ENCODE data around the gene DYNC2H1. TPM values are rescaled to one million over a fixed set of nuclear protein-coding genes. Genes with fewer than 3 reads are reported as not detected.
"Not testable (repeated sequence)": the region's sequence is repeated elsewhere in the genome, so short reads cannot be mapped to it uniquely, and the experiment has no call there.

Gene DYNC2H1
- total RNA-seq, 3 donors from 2014 or later: 0.98 to 2.3 (median 1.0) TPM

- Mint-ChIP-seq H3K4me3 (no peak overlapping the region), H3K36me3 (ENCODE audit: insufficient read depth) (peaks cover 1% of the 10 kb centered on the region), H3K4me1 (ENCODE audit: low read depth) (no peaks in the 10 kb centered on the region), H3K27me3 (ENCODE audit: low read depth) (no peaks in the 10 kb centered on the region), H3K9me3 (no peaks in the 10 kb centered on the region)
- DNase-seq (no peak), ATAC-seq (no peak)
Observed at GRCh38 chr11:103339485-103339857, 230.2 kb downstream of the DYNC2H1 start.

GRCh38 chr11:103340956-103341355 is 231.7 kb downstream of the DYNC2H1 start:
- no peaks in the 10 kb centered on the region for H3K27me3 Mint-ChIP-seq (ENCODE audit: low read depth)

GRCh38 chr11:103344886-103345285 is 235.7 kb downstream of the DYNC2H1 start:
- H3K27me3 Mint-ChIP-seq (ENCODE audit: low read depth): no peaks in the 10 kb centered on the region
- no peak for ATAC-seq
- H3K36me3 Mint-ChIP-seq (ENCODE audit: insufficient read depth): peaks cover 1% of the 10 kb centered on the region
- no peaks in the 10 kb centered on the region for H3K4me1 Mint-ChIP-seq (ENCODE audit: low read depth)
- H3K4me3 Mint-ChIP-seq: no peak overlapping the region
- no peaks in the 10 kb centered on the region for H3K9me3 Mint-ChIP-seq
- DNase-seq: no peak

More at GRCh38 chr11:103340956-103341355, 231.7 kb downstream of the DYNC2H1 start:
- Mint-ChIP-seq H3K36me3 (ENCODE audit: insufficient read depth) (peaks cover 1% of the 10 kb centered on the region), H3K4me3 (no peak overlapping the region), H3K9me3 (no peaks in the 10 kb centered on the region), H3K4me1 (ENCODE audit: low read depth) (no peaks in the 10 kb centered on the region)
- ATAC-seq: no peak
- no peak for DNase-seq

- no peaks in the 10 kb centered on the region for H3K4me1 Mint-ChIP-seq (ENCODE audit: low read depth)
- ATAC-seq (no peak), DNase-seq (no peak)
- no peak overlapping the region for H3K4me3 Mint-ChIP-seq
- H3K27me3 Mint-ChIP-seq (ENCODE audit: low read depth): no peaks in the 10 kb centered on the region
- H3K9me3 Mint-ChIP-seq: no peaks in the 10 kb centered on the region
- no peaks in the 10 kb centered on the region for H3K36me3 Mint-ChIP-seq (ENCODE audit: insufficient read depth)
Observed at GRCh38 chr11:103349595-103349994, 240.4 kb downstream of the DYNC2H1 start.

- Mint-ChIP-seq H3K27me3 (ENCODE audit: low read depth) (no peaks in the 10 kb centered on the region), H3K4me1 (ENCODE audit: low read depth) (no peaks in the 10 kb centered on the region), H3K9me3 (no peaks in the 10 kb centered on the region), H3K36me3 (ENCODE audit: insufficient read depth) (peaks cover 2% of the 10 kb centered on the region), H3K4me3 (no peak overlapping the region)
- no peak for ATAC-seq
- no peak for DNase-seq
Observed at GRCh38 chr11:103354656-103355055, 245.4 kb downstream of the DYNC2H1 start.

- no peaks in the 10 kb centered on the region for H3K27me3 Mint-ChIP-seq (ENCODE audit: low read depth)
- no peaks in the 10 kb centered on the region for H3K4me1 Mint-ChIP-seq (ENCODE audit: low read depth)
- DNase-seq (no peak), ATAC-seq (no peak)
- no peaks in the 10 kb centered on the region for H3K9me3 Mint-ChIP-seq
- H3K4me3 Mint-ChIP-seq: no peak overlapping the region
- peaks cover 2% of the 10 kb centered on the region for H3K36me3 Mint-ChIP-seq (ENCODE audit: insufficient read depth)
Observed at GRCh38 chr11:103358251-103358650, 249.0 kb downstream of the DYNC2H1 start.

- Mint-ChIP-seq H3K27me3 (ENCODE audit: low read depth) (no peaks in the 10 kb centered on the region), H3K9me3 (no peaks in the 10 kb centered on the region), H3K4me3 (no peak overlapping the region), H3K4me1 (ENCODE audit: low read depth) (no peaks in the 10 kb centered on the region), H3K36me3 (ENCODE audit: insufficient read depth) (peaks cover 2% of the 10 kb centered on the region)
- ATAC-seq: no peak
- no peak for DNase-seq
Observed at GRCh38 chr11:103359216-103359615, 250.0 kb downstream of the DYNC2H1 start.

GRCh38 chr11:103364687-103365086 is 255.5 kb downstream of the DYNC2H1 start:
- Mint-ChIP-seq H3K4me3 (no peak overlapping the region), H3K27me3 (ENCODE audit: low read depth) (no peaks in the 10 kb centered on the region), H3K36me3 (ENCODE audit: insufficient read depth) (no peaks in the 10 kb centered on the region), H3K4me1 (ENCODE audit: low read depth) (no peaks in the 10 kb centered on the region), H3K9me3 (no peaks in the 10 kb centered on the region)
- ATAC-seq: no peak
- no peak for DNase-seq

GRCh38 chr11:103367650-103368049 is 258.4 kb downstream of the DYNC2H1 start:
- H3K9me3 Mint-ChIP-seq: no peaks in the 10 kb centered on the region
- no peaks in the 10 kb centered on the region for H3K4me1 Mint-ChIP-seq (ENCODE audit: low read depth)
- H3K4me3 Mint-ChIP-seq: no peak overlapping the region
- no peaks in the 10 kb centered on the region for H3K36me3 Mint-ChIP-seq (ENCODE audit: insufficient read depth)
- ATAC-seq: no peak
- H3K27me3 Mint-ChIP-seq (ENCODE audit: low read depth): no peaks in the 10 kb centered on the region
- DNase-seq: no peak

GRCh38 chr11:103368145-103368544 is 258.9 kb downstream of the DYNC2H1 start:
- H3K9me3 Mint-ChIP-seq: no peaks in the 10 kb centered on the region
- no peaks in the 10 kb centered on the region for H3K4me1 Mint-ChIP-seq (ENCODE audit: low read depth)
- H3K36me3 Mint-ChIP-seq (ENCODE audit: insufficient read depth): no peaks in the 10 kb centered on the region
- no peak overlapping the region for H3K4me3 Mint-ChIP-seq
- no peak for ATAC-seq
- no peaks in the 10 kb centered on the region for H3K27me3 Mint-ChIP-seq (ENCODE audit: low read depth)
- no peak for DNase-seq

GRCh38 chr11:103370076-103370475 is 260.9 kb downstream of the DYNC2H1 start:
- DNase-seq (no peak), ATAC-seq (no peak)
- Mint-ChIP-seq H3K4me3 (no peak overlapping the region), H3K27me3 (ENCODE audit: low read depth) (no peaks in the 10 kb centered on the region), H3K36me3 (ENCODE audit: insufficient read depth) (no peaks in the 10 kb centered on the region), H3K9me3 (peaks cover 11% of the 10 kb centered on the region), H3K4me1 (ENCODE audit: low read depth) (no peaks in the 10 kb centered on the region)

GRCh38 chr11:103372906-103373305 is 263.7 kb downstream of the DYNC2H1 start:
- Mint-ChIP-seq H3K4me3 (no peak overlapping the region), H3K36me3 (ENCODE audit: insufficient read depth) (no peaks in the 10 kb centered on the region), H3K9me3 (peaks cover 23% of the 10 kb centered on the region), H3K27me3 (ENCODE audit: low read depth) (no peaks in the 10 kb centered on the region), H3K4me1 (ENCODE audit: low read depth) (no peaks in the 10 kb centered on the region)
- no peak for ATAC-seq
- no peak for DNase-seq

- not testable (repeated sequence) for ATAC-seq; H3K36me3 Mint-ChIP-seq (ENCODE audit: insufficient read depth); DNase-seq; H3K4me1 Mint-ChIP-seq (ENCODE audit: low read depth); H3K27me3 Mint-ChIP-seq (ENCODE audit: low read depth); H3K4me3 Mint-ChIP-seq
- H3K9me3 Mint-ChIP-seq: peaks cover 23% of the 10 kb centered on the region
Observed at GRCh38 chr11:103374227-103374626, 265.0 kb downstream of the DYNC2H1 start.

GRCh38 chr11:103378931-103379330 is 269.7 kb downstream of the DYNC2H1 start:
- Mint-ChIP-seq H3K36me3 (ENCODE audit: insufficient read depth) (no peaks in the 10 kb centered on the region), H3K4me1 (ENCODE audit: low read depth) (no peaks in the 10 kb centered on the region), H3K4me3 (no peak overlapping the region), H3K9me3 (peaks cover 19% of the 10 kb centered on the region), H3K27me3 (ENCODE audit: low read depth) (no peaks in the 10 kb centered on the region)
- DNase-seq (no peak), ATAC-seq (no peak)

- peaks cover 12% of the 10 kb centered on the region for H3K9me3 Mint-ChIP-seq
- H3K36me3 Mint-ChIP-seq (ENCODE audit: insufficient read depth): no peaks in the 10 kb centered on the region
- no peaks in the 10 kb centered on the region for H3K27me3 Mint-ChIP-seq (ENCODE audit: low read depth)
- no peak overlapping the region for H3K4me3 Mint-ChIP-seq
- peaks cover 2% of the 10 kb centered on the region for H3K4me1 Mint-ChIP-seq (ENCODE audit: low read depth)
- ATAC-seq (no peak), DNase-seq (no peak)
Observed at GRCh38 chr11:103380031-103380430, 270.8 kb downstream of the DYNC2H1 start.

- H3K27me3 Mint-ChIP-seq (ENCODE audit: low read depth): no peaks in the 10 kb centered on the region
- H3K4me1 Mint-ChIP-seq (ENCODE audit: low read depth): peaks cover 2% of the 10 kb centered on the region
- H3K9me3 Mint-ChIP-seq: no peaks in the 10 kb centered on the region
- H3K36me3 Mint-ChIP-seq (ENCODE audit: insufficient read depth): no peaks in the 10 kb centered on the region
- ATAC-seq: no peak
- no peak for DNase-seq
- H3K4me3 Mint-ChIP-seq: no peak overlapping the region
Observed at GRCh38 chr11:103384652-103385051, 275.4 kb downstream of the DYNC2H1 start.

Data from activated T-cell treated with anti-CD3 and anti-CD28 coated beads, Interleukin-2, amount 50 U/mL, for 4 hours (primary cell).